Thoracic aorta (tissue), 2 donors: ENCODE measurements around the gene DBN1. TPM values are rescaled to one million over a fixed set of nuclear protein-coding genes. Genes with fewer than 3 reads are reported as not detected.

ENCODE experiments used
- ATAC-seq: fragments of 150-250 bp; one replicate; pipeline ENCODE4 v1.8.0; 2017; ENCODE audit warnings: low read depth; ENCODE audit not compliant: insufficient number of reproducible peaks, low FRiP score
- DNase-seq: peaks from one replicate; pipeline ENCODE4 v3.0.0-alpha.2; 2020; ENCODE audit warnings: low spot score
- H3K27ac ChIP-seq, 2 donors: fragments of 200-600 bp; sonication (generic); 1 replicate in 1 of 2; 2 replicates in 1 of 2; pipeline ENCODE4 v1.5.1; 2016; ENCODE audit warnings: mild to moderate bottlenecking in 2 of 2, moderate library complexity in 2 of 2
- H3K27me3 ChIP-seq: fragments of 200-600 bp; sonication (generic); replicated peaks from 2 replicates; pipeline ENCODE4 v1.6.0; 2016; ENCODE audit warnings: mild to moderate bottlenecking; ENCODE audit not compliant: insufficient read depth
- H3K36me3 ChIP-seq: fragments of 200-600 bp; sonication (generic); one replicate; pipeline ENCODE4 v1.5.1; 2016
- H3K4me1 ChIP-seq, 2 donors: fragments of 200-600 bp; sonication (generic); 1 replicate in 1 of 2; 2 replicates in 1 of 2; pipeline versions ENCODE4 v1.5.1 to v1.6.0; 2016; ENCODE audit warnings: low read depth in 2 of 2, mild to moderate bottlenecking in 1 of 2; ENCODE audit not compliant: control insufficient read depth in 1 of 2
- H3K4me3 ChIP-seq: fragments of 200-600 bp; sonication (generic); 2 replicates; pipeline ENCODE4 v1.5.1; 2016; ENCODE audit warnings: mild to moderate bottlenecking
- H3K9me3 ChIP-seq: fragments of 200-600 bp; sonication (generic); 2 replicates; pipeline ENCODE4 v1.5.1; 2016
- CTCF ChIP-seq: fragments of 200-600 bp; sonication (generic); IDR thresholded peaks from one replicate; pipeline ENCODE4 v1.5.1; 2019; ENCODE audit warnings: antibody characterized with exemption
- total RNA-seq, 2 donors: library from RNA; depleted of rRNA; stranded (reverse); fragments of >200 nt; gene quantifications; one replicate each; pipeline versions ENCODE4 v1.1.0 to v1.2.3, GENCODE V29; 2016

DBN1 gene
- total RNA-seq, 2 donors from 2014 or later = 91.2 to 132 TPM

- no peak for TF ChIP-seq CTCF
- peak; percentile 17 for ATAC-seq
- Histone ChIP-seq H3K27me3 (no peaks in the 10 kb centered on the region), H3K27ac (peak overlapping the region; percentile 100), H3K4me3 (peak overlapping the region; percentile 90), H3K4me1 (peaks cover 40 to 56% of the 10 kb centered on the region in 2 donors), H3K36me3 (peaks cover 26% of the 10 kb centered on the region), H3K9me3 (no peaks in the 10 kb centered on the region)
- peak; percentile 86 for DNase-seq
These were observed 23.4 kb upstream of the DBN1 start for GRCh38 chr5:177496727-177497291.

- Histone ChIP-seq H3K27me3 (no peaks in the 10 kb centered on the region), H3K4me3 (peak overlapping the region; percentile 90), H3K9me3 (no peaks in the 10 kb centered on the region), H3K4me1 (peaks cover 40 to 61% of the 10 kb centered on the region in 2 donors), H3K27ac (peak overlapping the region; percentile 100), H3K36me3 (peaks cover 27% of the 10 kb centered on the region)
- TF ChIP-seq CTCF = peak; percentile 48
- ATAC-seq = no peak
- DNase-seq = no peak
These were observed 22.8 kb upstream of the DBN1 start for GRCh38 chr5:177496070-177496726.

GRCh38 chr5:177495243-177496060 lies 22.0 kb upstream of the DBN1 start:
- ATAC-seq (peak; percentile 10), DNase-seq (peak; percentile 76)
- Histone ChIP-seq H3K27me3 (no peaks in the 10 kb centered on the region), H3K4me1 (peaks cover 48 to 68% of the 10 kb centered on the region in 2 donors), H3K9me3 (no peaks in the 10 kb centered on the region), H3K36me3 (peaks cover 34% of the 10 kb centered on the region), H3K27ac (peak overlapping the region; percentile 100), H3K4me3 (peak overlapping the region; percentile 90)
- TF ChIP-seq CTCF = no peak

- H3K27ac ChIP-seq = peak overlapping the region; percentile 100
- peak; percentile 27 for ATAC-seq
- peaks cover 55 to 77% of the 10 kb centered on the region in 2 donors for H3K4me1 ChIP-seq
These were observed 21.1 kb upstream of the DBN1 start for GRCh38 chr5:177494346-177495195.

More at GRCh38 chr5:177494346-177495195, 21.1 kb upstream of the DBN1 start:
- H3K9me3 ChIP-seq = no peaks in the 10 kb centered on the region
- DNase-seq = peak; percentile 83
- H3K27me3 ChIP-seq = no peaks in the 10 kb centered on the region
- peak overlapping the region; percentile 90 for H3K4me3 ChIP-seq
- peaks cover 43% of the 10 kb centered on the region for H3K36me3 ChIP-seq
- peak; percentile 27 for TF ChIP-seq CTCF
